K562 (cell line): Measurements from ENCODE around the gene ANKRD45. TPM values are rescaled to one million over a fixed set of nuclear protein-coding genes. Genes with fewer than 3 reads are reported as not detected.

ENCODE experiments used
- E2F4 ChIP-seq: sonication (generic); formaldehyde crosslinking; IDR thresholded peaks from 2 replicates; pipeline ENCODE4 v1.8.0; 2022; ENCODE audit warnings: mild to moderate bottlenecking, low read depth, missing genetic modification reagents
- HMBOX1 ChIP-seq: sonication (generic); IDR thresholded peaks from 2 replicates; pipeline ENCODE4 v1.6.1; 2016
- NEUROD1 ChIP-seq: fragments of 150-350 bp; IDR thresholded peaks from 2 replicates; pipeline ENCODE4 v1.6.1; 2014; ENCODE audit warnings: borderline replicate concordance, low read length, low read depth; ENCODE audit not compliant: partially characterized antibody
- NFATC3 ChIP-seq: fragments of 450-650 bp; IDR thresholded peaks from 2 replicates; pipeline ENCODE4 v1.6.1; 2017; ENCODE audit warnings: mild to moderate bottlenecking
- NR1H2 ChIP-seq: sonication (generic); formaldehyde crosslinking; IDR thresholded peaks from 2 replicates; pipeline ENCODE4 v1.4.0; 2020; ENCODE audit warnings: mild to moderate bottlenecking, missing genetic modification reagents
- PCBP1 ChIP-seq: fragments of 200-400 bp; formaldehyde crosslinking; IDR thresholded peaks from 2 replicates; pipeline ENCODE4 v1.6.1; 2018; ENCODE audit warnings: mild to moderate bottlenecking, low read depth, low read length; ENCODE audit not compliant: poor library complexity, severe bottlenecking
- RBM22 ChIP-seq: fragments of 200-400 bp; formaldehyde crosslinking; IDR thresholded peaks from 2 replicates; pipeline ENCODE4 v1.6.1; 2018; ENCODE audit warnings: low read length, low read depth; ENCODE audit not compliant: poor library complexity, severe bottlenecking
- SNIP1 ChIP-seq: fragments of 450-650 bp; IDR thresholded peaks from 2 replicates; pipeline ENCODE4 v1.7.1; 2017; ENCODE audit warnings: low read depth, mild to moderate bottlenecking
- SPI1 ChIP-seq: IDR thresholded peaks from 2 replicates; pipeline ENCODE4 v1.6.1; 2011; ENCODE audit warnings: low read depth, low read length, control low read depth, borderline replicate concordance
- SRF ChIP-seq, 2 experiments: fragments of 250-450, 450-650 bp in 1 of 2; sonication (Bioruptor Pico) in 1 of 2; sonication (generic) in 1 of 2; formaldehyde crosslinking; IDR thresholded peaks; 2 replicates each; pipeline versions ENCODE4 v1.5.0 to v1.5.1; 2020 to 2022; ENCODE audit warnings: mild to moderate bottlenecking in 1 of 2, missing genetic modification reagents in 1 of 2
- ZBTB43 ChIP-seq: sonication (generic); formaldehyde crosslinking; IDR thresholded peaks from 2 replicates; pipeline ENCODE4 v1.8.0; 2023; ENCODE audit warnings: mild to moderate bottlenecking, missing genetic modification reagents
- ZC3H8 ChIP-seq: fragments of 450-650 bp; IDR thresholded peaks from 2 replicates; pipeline ENCODE4 v1.6.1; 2017
- ZNF239 ChIP-seq: fragments of 250-450 bp; sonication (Bioruptor Pico); IDR thresholded peaks from 2 replicates; pipeline ENCODE4 v1.4.0; 2020; ENCODE audit warnings: mild to moderate bottlenecking
- ZNF609 ChIP-seq: sonication (generic); formaldehyde crosslinking; IDR thresholded peaks from 2 replicates; pipeline ENCODE4 v1.8.1; 2023; ENCODE audit warnings: missing genetic modification reagents, mild to moderate bottlenecking, borderline replicate concordance
- polyA plus RNA-seq, 8 experiments: library from polyadenylated mRNA; depleted of rRNA in 4 of 8; stranded (reverse) in 5 of 8; unstranded in 3 of 8; fragments of >200 nt; fragmentation: Nextera tagmentation in 2 of 8; fragmentation: Illumina TruSeq in 1 of 8; extraction: Ambion mirVana in 2 of 8; extraction: Trizol in 1 of 8; gene quantifications; 2 replicates each; pipeline versions ENCODE4 v1.2.1 to v1.2.3, GENCODE V29; 2011 to 2014; ENCODE audit warnings: inconsistent platforms in 1 of 8, missing spikeins in 1 of 8
- total RNA-seq, 7 experiments: library from RNA; depleted of rRNA in 6 of 7; stranded (reverse); fragments of >200 nt in 6 of 7; fragmentation: Illumina TruSeq in 2 of 7; extraction: Trizol in 2 of 7; gene quantifications; 2 replicates each; pipeline versions ENCODE4 v1.2.1 to v1.2.3, GENCODE V29; 2011 to 2021; ENCODE audit warnings: low replicate concordance in 1 of 7
- TF ChIP-seq, protein P1 (sequence below): IDR thresholded peaks from 2 replicates; pipeline ENCODE4 v1.6.1; 2016; ENCODE audit warnings: missing genetic modification characterization, missing compliant biosample characterization

The ANKRD45 gene
- total and polyA plus RNA-seq, 9 of the 15 experiments (the other 6 are each of a cell fraction or from before 2014, with no cell fraction given): 0.10 to 0.30 (median 0.11) TPM; not detected in 2

- TF ChIP-seq ZNF609 (no peak), SPI1 (no peak), ZBTB43 (CRISPR knock-in tag) (0 out of 2 replicates have a peak, but pooled peaks have one; percentile 75), NFATC3 (peak; percentile 90), NR1H2 (no peak), SNIP1 (0 out of 2 replicates have a peak, but pooled peaks have one; percentile 37), HMBOX1 (peak; percentile 9; the same call in 1 of the 2 replicates), NEUROD1 (peak; percentile 85), SRF (CRISPR knock-in tag; IDR thresholded peaks at IDR 0.05) (peak; percentile 84 to 93; a peak in 3 of 4 replicates), ZC3H8 (peak; percentile 86; the same call in 1 of the 2 replicates), ZNF239 (CRISPR knock-in tag) (peak; percentile 61; the same call in 1 of the 2 replicates), PCBP1 (no peak), RBM22 (no peak), E2F4 (CRISPR knock-in tag) (no peak)
- TF ChIP-seq, protein P1, sequence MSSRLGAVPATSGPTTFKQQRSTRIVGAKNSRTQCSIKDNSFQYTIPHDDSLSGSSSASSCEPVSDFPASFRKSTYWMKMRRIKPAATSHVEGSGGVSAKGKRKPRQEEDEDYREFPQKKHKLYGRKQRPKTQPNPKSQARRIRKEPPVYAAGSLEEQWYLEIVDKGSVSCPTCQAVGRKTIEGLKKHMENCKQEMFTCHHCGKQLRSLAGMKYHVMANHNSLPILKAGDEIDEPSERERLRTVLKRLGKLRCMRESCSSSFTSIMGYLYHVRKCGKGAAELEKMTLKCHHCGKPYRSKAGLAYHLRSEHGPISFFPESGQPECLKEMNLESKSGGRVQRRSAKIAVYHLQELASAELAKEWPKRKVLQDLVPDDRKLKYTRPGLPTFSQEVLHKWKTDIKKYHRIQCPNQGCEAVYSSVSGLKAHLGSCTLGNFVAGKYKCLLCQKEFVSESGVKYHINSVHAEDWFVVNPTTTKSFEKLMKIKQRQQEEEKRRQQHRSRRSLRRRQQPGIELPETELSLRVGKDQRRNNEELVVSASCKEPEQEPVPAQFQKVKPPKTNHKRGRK (tag): no peak
Observed at GRCh38 chr1:173714759-173715537, 45.3 kb upstream of the ANKRD45 start, which contains the start of gene KLHL20 (continued).
